Transverse colon (tissue), 4 donors: Measurements from ENCODE around the gene C17orf114.

ENCODE experiments used
- DNase-seq: peaks from one replicate; pipeline ENCODE4 v3.0.0-alpha.2; 2019
- H3K27ac ChIP-seq, 4 donors: fragments of 200-600 bp; sonication (generic); 2 replicates each; pipeline ENCODE4 v1.5.1; 2016 to 2018; ENCODE audit warnings: inconsistent platforms in 4 of 4
- H3K27me3 ChIP-seq: fragments of 200-600 bp; sonication (generic); 2 replicates; pipeline ENCODE4 v1.5.1; 2017; ENCODE audit warnings: inconsistent platforms
- H3K36me3 ChIP-seq, 4 donors: fragments of 200-600 bp; sonication (generic); 2 replicates each; pipeline ENCODE4 v1.5.1; 2017 to 2019; ENCODE audit warnings: inconsistent platforms in 4 of 4
- H3K4me1 ChIP-seq, 4 donors: fragments of 200-600 bp; sonication (generic); 2 replicates each; pipeline ENCODE4 v1.5.1; 2017 to 2020; ENCODE audit warnings: inconsistent platforms in 4 of 4
- H3K4me3 ChIP-seq, 4 donors: fragments of 200-600 bp; sonication (generic); 1 replicate in 1 of 4; 2 replicates in 3 of 4; pipeline versions ENCODE4 v1.5.1 to v1.6.1; 2017 to 2019; ENCODE audit warnings: inconsistent platforms in 4 of 4
- H3K9me3 ChIP-seq, 2 donors: fragments of 200-600 bp; sonication (generic); 2 replicates each; pipeline ENCODE4 v1.5.1; 2017 to 2019; ENCODE audit warnings: inconsistent platforms in 2 of 2
- EP300 ChIP-seq: sonication (generic); formaldehyde crosslinking; IDR thresholded peaks from one replicate; pipeline ENCODE4 v1.6.1; 2017; ENCODE audit warnings: antibody characterized with exemption, low read depth
- POLR2A ChIP-seq: fragments of 450-650 bp; IDR thresholded peaks from one replicate; pipeline ENCODE4 v1.6.1; 2016; ENCODE audit warnings: antibody characterized with exemption, mild to moderate bottlenecking, moderate library complexity
- POLR2AphosphoS5 ChIP-seq, 3 donors: sonication (generic); formaldehyde crosslinking; IDR thresholded peaks; one replicate each; pipeline ENCODE4 v1.6.1; 2016; ENCODE audit warnings: antibody characterized with exemption in 3 of 3
- WGBS, 2 donors: methylation state at CpG; one replicate each; pipeline ENCODE4 v1.1.5; 2018; ENCODE audit warnings: low coverage in 1 of 2; 5-methylcytosine and 5-hydroxymethylcytosine counted together
- in situ Hi-C, 4 donors: fragments of 200-750 bp; cut with MboI; loops; one replicate each; pipeline versions ENCODE4 v1.15.0 to v1.15.1; 2017; ENCODE audit warnings: low sequenced_read_pairs in 3 of 4, low pct_ligation_motif_present in 1 of 4, low pct_unique_long_range_greater_than_20kb in 1 of 4
- intact Hi-C: fragments of 100-400 bp; cut with DNase I; formaldehyde crosslinking; loops from one replicate; pipeline ENCODE4 v1.15.1; 2023; ENCODE audit warnings: low total_unique reads
- TF ChIP-seq, protein P1 (sequence below), 5 experiments: fragments of 200-600 bp in 3 of 5; fragments of 450-650 bp in 2 of 5; sonication (generic) in 3 of 5; IDR thresholded peaks; 1 replicate in 2 of 5; 2 replicates in 3 of 5; pipeline ENCODE4 v1.5.1; 2016 to 2017; ENCODE audit warnings: antibody characterized with exemption in 5 of 5, inconsistent platforms in 3 of 5, mild to moderate bottlenecking in 2 of 5, moderate library complexity in 1 of 5

Gene C17orf114

GRCh38 chr17:4845118-4845517 lies 43.0 kb upstream of the C17orf114 start:
- in situ Hi-C loops: no loop called here
- no peaks in the 10 kb centered on the region for H3K27me3 ChIP-seq
- 78 to 86% methylated on average over 5 of the region's 5 CpGs for WGBS, 2 donors
- no peak overlapping the region for H3K27ac ChIP-seq
- DNase-seq: no peak
- no peak overlapping the region for H3K4me3 ChIP-seq
- H3K9me3 ChIP-seq: no peaks in the 10 kb centered on the region
- intact Hi-C loops: no loop called here
- H3K36me3 ChIP-seq: no peaks in the 10 kb centered on the region
- TF ChIP-seq EP300 (no peak), POLR2AphosphoS5 (IDR thresholded peaks at IDR 0.05) (no peak)
- TF ChIP-seq, protein P1, sequence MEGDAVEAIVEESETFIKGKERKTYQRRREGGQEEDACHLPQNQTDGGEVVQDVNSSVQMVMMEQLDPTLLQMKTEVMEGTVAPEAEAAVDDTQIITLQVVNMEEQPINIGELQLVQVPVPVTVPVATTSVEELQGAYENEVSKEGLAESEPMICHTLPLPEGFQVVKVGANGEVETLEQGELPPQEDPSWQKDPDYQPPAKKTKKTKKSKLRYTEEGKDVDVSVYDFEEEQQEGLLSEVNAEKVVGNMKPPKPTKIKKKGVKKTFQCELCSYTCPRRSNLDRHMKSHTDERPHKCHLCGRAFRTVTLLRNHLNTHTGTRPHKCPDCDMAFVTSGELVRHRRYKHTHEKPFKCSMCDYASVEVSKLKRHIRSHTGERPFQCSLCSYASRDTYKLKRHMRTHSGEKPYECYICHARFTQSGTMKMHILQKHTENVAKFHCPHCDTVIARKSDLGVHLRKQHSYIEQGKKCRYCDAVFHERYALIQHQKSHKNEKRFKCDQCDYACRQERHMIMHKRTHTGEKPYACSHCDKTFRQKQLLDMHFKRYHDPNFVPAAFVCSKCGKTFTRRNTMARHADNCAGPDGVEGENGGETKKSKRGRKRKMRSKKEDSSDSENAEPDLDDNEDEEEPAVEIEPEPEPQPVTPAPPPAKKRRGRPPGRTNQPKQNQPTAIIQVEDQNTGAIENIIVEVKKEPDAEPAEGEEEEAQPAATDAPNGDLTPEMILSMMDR (IDR thresholded peaks at IDR 0.05): no peak
- H3K4me1 ChIP-seq: peaks cover 4 to 39% (median 16%) of the 10 kb centered on the region in 4 donors

GRCh38 chr17:4843321-4844000 lies 41.3 kb upstream of the C17orf114 start:
- in situ Hi-C loops: no loop called here
- intact Hi-C loops: no loop called here
- WGBS, 2 donors: 85 to 88% methylated on average over 1 to 9 of the region's 9 CpGs
- Histone ChIP-seq H3K27me3 (no peaks in the 10 kb centered on the region), H3K4me1 (peaks cover 0 to 34% (median 7%) of the 10 kb centered on the region in 4 donors), H3K4me3 (no peak overlapping the region), H3K27ac (no peak overlapping the region), H3K9me3 (no peaks in the 10 kb centered on the region), H3K36me3 (no peaks in the 10 kb centered on the region)
- TF ChIP-seq POLR2A (no peak), POLR2AphosphoS5 (IDR thresholded peaks at IDR 0.05) (no peak), EP300 (no peak)
- TF ChIP-seq, protein P1 (IDR thresholded peaks at IDR 0.05): no peak
- no peak for DNase-seq

DNA sequence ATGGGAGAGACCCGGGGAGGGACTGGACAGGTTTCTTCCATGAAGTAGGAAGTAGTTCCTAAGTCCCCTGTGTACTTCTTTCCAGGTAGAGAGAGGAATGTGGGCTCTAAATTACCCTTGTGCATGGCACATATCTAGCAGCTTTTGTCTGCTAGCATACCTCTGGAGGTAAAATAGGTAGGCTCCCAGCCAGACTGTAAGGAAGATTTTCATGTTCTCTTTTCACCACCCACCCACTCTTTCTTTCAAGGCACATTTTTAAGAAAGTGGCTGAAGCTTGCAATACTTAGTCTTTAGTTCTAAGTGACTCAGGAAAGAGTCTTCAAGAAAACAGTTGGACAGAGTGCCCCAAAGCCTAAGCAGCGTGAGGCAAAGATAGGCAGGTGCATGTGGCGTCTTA lies 40.2 kb upstream of the C17orf114 start:
- TF ChIP-seq POLR2A: no peak
- TF ChIP-seq EP300: no peak
- TF ChIP-seq POLR2AphosphoS5 (IDR thresholded peaks at IDR 0.05): no peak
- TF ChIP-seq, protein P1 (IDR thresholded peaks at IDR 0.05): no peak
- H3K27ac ChIP-seq: no peak overlapping the region
- intact Hi-C loops (no loop called here), in situ Hi-C loops (no loop called here)
- no peak overlapping the region for H3K4me3 ChIP-seq
- WGBS, 2 donors: 87 to 93% methylated on average over 2 to 3 of the region's 3 CpGs
- peaks cover 0 to 40% (median 7%) of the 10 kb centered on the region in 4 donors for H3K4me1 ChIP-seq
- H3K9me3 ChIP-seq: no peaks in the 10 kb centered on the region
- no peaks in the 10 kb centered on the region for H3K27me3 ChIP-seq
- DNase-seq: no peak
- H3K36me3 ChIP-seq: no peaks in the 10 kb centered on the region

DNA sequence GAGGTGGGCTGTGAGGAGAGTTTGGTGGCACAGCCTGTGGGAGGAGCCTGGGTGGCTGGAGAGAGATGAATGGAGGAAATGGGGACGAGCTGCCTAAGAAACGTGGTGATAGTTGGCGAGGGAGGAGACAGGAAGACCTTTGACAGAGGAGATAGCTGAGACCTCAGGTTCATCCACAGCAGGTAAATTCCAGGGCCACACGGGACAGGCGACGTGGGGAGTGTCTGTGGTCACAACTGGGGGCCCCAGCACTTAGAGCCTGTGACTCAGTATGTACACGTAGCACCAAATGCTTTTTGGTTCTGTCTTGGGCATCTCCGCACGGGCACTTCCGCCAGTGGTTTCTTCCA lies 38.7 kb upstream of the C17orf114 start:
- H3K27ac ChIP-seq: no peak overlapping the region
- intact Hi-C loops (no loop called here), in situ Hi-C loops (no loop called here)
- DNase-seq: no peak
- TF ChIP-seq POLR2AphosphoS5 (IDR thresholded peaks at IDR 0.05) (no peak), EP300 (no peak), POLR2A (no peak)
- TF ChIP-seq, protein P1 (IDR thresholded peaks at IDR 0.05): no peak
- no peaks in the 10 kb centered on the region for H3K36me3 ChIP-seq
- H3K27me3 ChIP-seq: no peaks in the 10 kb centered on the region
- H3K4me3 ChIP-seq: no peak overlapping the region
- peaks cover 4 to 49% (median 10%) of the 10 kb centered on the region in 4 donors for H3K4me1 ChIP-seq
- H3K9me3 ChIP-seq: no peaks in the 10 kb centered on the region
- WGBS, 2 donors: 81 to 84% methylated on average over 5 to 10 of the region's 10 CpGs
